ENCODE measurements around the gene POU2F2.

GRCh38 chr19:42052241-42052863 is 79.9 kb downstream of the POU2F2 start:
- TF ChIP-seq CTCF (IDR thresholded peaks at IDR 0.05; ENCODE audit: insufficient read depth, low read length, poor library complexity, severe bottlenecking) (no peak), EZH2phosphoT487 (conservative IDR thresholded peaks at IDR 0.05; ENCODE audit: low read length) (no peak)
